H9 (cell line): ENCODE results near the gene MBD2. TPM values are rescaled to one million over a fixed set of nuclear protein-coding genes. Genes with fewer than 3 reads are reported as not detected.

Experiments used
- DNase-seq: peaks from one replicate; pipeline ENCODE4 v3.0.0-alpha.2; 2017
- H2AFZ ChIP-seq: one replicate; pipeline ENCODE4 v1.6.1; 2013; ENCODE audit warnings: mild to moderate bottlenecking, low read length, control low read depth, moderate library complexity
- H2AK5ac ChIP-seq: 2 replicates; pipeline ENCODE4 v1.6.1; 2013; ENCODE audit warnings: low read length, control low read depth, mixed read lengths; ENCODE audit not compliant: insufficient read length
- H2BK120ac ChIP-seq: one replicate; pipeline ENCODE4 v1.6.1; 2013; ENCODE audit warnings: low read depth, mild to moderate bottlenecking, low read length, control low read depth, inconsistent platforms; ENCODE audit not compliant: poor library complexity, severe bottlenecking
- H2BK12ac ChIP-seq: 2 replicates; pipeline ENCODE4 v1.6.1; 2013; ENCODE audit warnings: low read length, control low read depth, mixed read lengths, low read depth; ENCODE audit not compliant: insufficient read length
- H2BK15ac ChIP-seq: 2 replicates; pipeline ENCODE4 v1.6.1; 2013; ENCODE audit warnings: low read depth, low read length, control low read depth
- H2BK20ac ChIP-seq: one replicate; pipeline ENCODE4 v1.6.1; 2013; ENCODE audit warnings: low read depth, mild to moderate bottlenecking, low read length, control low read depth, inconsistent platforms; ENCODE audit not compliant: poor library complexity, severe bottlenecking
- H2BK5ac ChIP-seq: 2 replicates; pipeline ENCODE4 v1.6.1; 2013; ENCODE audit warnings: low read length, control low read depth, mixed read lengths; ENCODE audit not compliant: insufficient read length
- H3K14ac ChIP-seq: 2 replicates; pipeline ENCODE4 v1.6.1; 2013; ENCODE audit warnings: low read length, control low read depth; ENCODE audit not compliant: insufficient read depth
- H3K18ac ChIP-seq: 2 replicates; pipeline ENCODE4 v1.6.1; 2013; ENCODE audit warnings: low read depth, mild to moderate bottlenecking, mixed read lengths, low read length, control low read depth; ENCODE audit not compliant: insufficient read length
- H3K23ac ChIP-seq: 2 replicates; pipeline ENCODE4 v1.6.1; 2013; ENCODE audit warnings: low read length, control low read depth, mixed read lengths, low read depth; ENCODE audit not compliant: insufficient read length
- H3K23me2 ChIP-seq: 2 replicates; pipeline ENCODE4 v1.6.1; 2013; ENCODE audit warnings: low read depth, mild to moderate bottlenecking, mixed read lengths, low read length, control low read depth; ENCODE audit not compliant: insufficient read length, poor library complexity, severe bottlenecking
- H3K27ac ChIP-seq: 2 replicates; pipeline ENCODE4 v1.5.1; 2013; ENCODE audit warnings: low read length, control low read depth, mixed read lengths, low read depth; ENCODE audit not compliant: insufficient read length
- H3K27me3 ChIP-seq: 2 replicates; pipeline ENCODE4 v1.6.1; 2013; ENCODE audit warnings: low read length, control low read depth, inconsistent platforms; ENCODE audit not compliant: insufficient read depth
- H3K4ac ChIP-seq: 2 replicates; pipeline ENCODE4 v1.6.1; 2013; ENCODE audit warnings: low read depth, mild to moderate bottlenecking, control low read depth, inconsistent platforms, low read length, moderate library complexity
- H3K4me1 ChIP-seq: 2 replicates; pipeline ENCODE4 v1.6.1; 2013; ENCODE audit warnings: low read length, control low read depth, inconsistent platforms; ENCODE audit not compliant: insufficient read depth
- H3K4me2 ChIP-seq: 2 replicates; pipeline ENCODE4 v1.6.1; 2013; ENCODE audit warnings: low read length, control low read depth, mixed read lengths; ENCODE audit not compliant: insufficient read length, insufficient read depth
- H3K56ac ChIP-seq: 2 replicates; pipeline ENCODE4 v1.6.1; 2013; ENCODE audit warnings: low read depth, mild to moderate bottlenecking, mixed read lengths, low read length, control low read depth; ENCODE audit not compliant: insufficient read length
- H3K79me1 ChIP-seq: 2 replicates; pipeline ENCODE4 v1.6.1; 2013; ENCODE audit warnings: low read depth, mild to moderate bottlenecking, moderate library complexity, low read length, control low read depth, inconsistent platforms; ENCODE audit not compliant: insufficient read depth, poor library complexity, severe bottlenecking
- H3K79me2 ChIP-seq: 2 replicates; pipeline ENCODE4 v1.6.1; 2013; ENCODE audit warnings: low read length, control low read depth, inconsistent platforms; ENCODE audit not compliant: insufficient read depth
- H3K9ac ChIP-seq: 2 replicates; pipeline ENCODE4 v1.6.1; 2013; ENCODE audit warnings: low read length, control low read depth, mixed read lengths; ENCODE audit not compliant: insufficient read length; ENCODE audit errors: extremely low read depth
- H3K9me3 ChIP-seq: one replicate; pipeline ENCODE4 v1.6.1; 2013; ENCODE audit warnings: low read depth, low read length, inconsistent platforms; ENCODE audit not compliant: control insufficient read depth
- H3T11ph ChIP-seq: one replicate; pipeline ENCODE4 v1.6.1; 2013; ENCODE audit warnings: mild to moderate bottlenecking, low read length, control low read depth, inconsistent platforms
- H4K20me1 ChIP-seq: one replicate; pipeline ENCODE4 v1.6.1; 2013; ENCODE audit not compliant: control insufficient read depth, insufficient read length, insufficient read depth
- H4K5ac ChIP-seq: 2 replicates; pipeline ENCODE4 v1.6.1; 2013; ENCODE audit warnings: low read depth, mild to moderate bottlenecking, mixed read lengths, low read length, control low read depth; ENCODE audit not compliant: insufficient read length
- H4K8ac ChIP-seq: replicated peaks from 2 replicates; pipeline ENCODE4 v1.6.1; 2013; ENCODE audit warnings: low read length, control low read depth, mixed read lengths, low read depth; ENCODE audit not compliant: insufficient read length
- H4K91ac ChIP-seq: 2 replicates; pipeline ENCODE4 v1.6.1; 2013; ENCODE audit warnings: low read depth, mild to moderate bottlenecking, moderate library complexity, mixed read lengths, low read length, control low read depth; ENCODE audit not compliant: insufficient read length
- H3K27ac Mint-ChIP-seq, 3 experiments: 2 replicates in 2 of 3; 3 replicates in 1 of 3; pipeline ENCODE4 v1.8.0; 2020 to 2021; ENCODE audit warnings: mixed read lengths in 3 of 3, mild to moderate bottlenecking in 1 of 3, moderate library complexity in 1 of 3
- H3K27me3 Mint-ChIP-seq: 2 replicates; pipeline ENCODE4 v1.8.0; 2021; ENCODE audit warnings: low read depth, mild to moderate bottlenecking, moderate library complexity, mixed read lengths
- H3K36me3 Mint-ChIP-seq, 3 experiments: 2 replicates in 2 of 3; 3 replicates in 1 of 3; pipeline ENCODE4 v1.8.0; 2020 to 2021; ENCODE audit warnings: low read depth in 3 of 3, mixed read lengths in 3 of 3; ENCODE audit not compliant: insufficient read depth in 1 of 3
- H3K4me1 Mint-ChIP-seq, 2 experiments: 2 replicates each; pipeline ENCODE4 v1.8.0; 2020; ENCODE audit warnings: mixed read lengths in 2 of 2
- H3K4me3 Mint-ChIP-seq, 2 experiments: 2 replicates in 1 of 2; 3 replicates in 1 of 2; pipeline ENCODE4 v1.8.0; 2020 to 2021; ENCODE audit warnings: mild to moderate bottlenecking in 2 of 2, mixed read lengths in 2 of 2, moderate library complexity in 1 of 2
- H3K9me3 Mint-ChIP-seq, 2 experiments: 2 replicates in 1 of 2; 3 replicates in 1 of 2; pipeline ENCODE4 v1.8.0; 2020; ENCODE audit warnings: mild to moderate bottlenecking in 2 of 2, mixed read lengths in 2 of 2, moderate library complexity in 1 of 2
- WGBS: extraction: QIAGEN DNeasy Blood & Tissue Kit; methylation state at CpG from one replicate; pipeline ENCODE4 v1.1.7; 2013; ENCODE audit warnings: missing lambda C conversion rate, low lambda C conversion rate, mixed read lengths; ENCODE audit not compliant: insufficient read length; ENCODE audit errors: extremely low coverage; 5-methylcytosine and 5-hydroxymethylcytosine counted together
- total RNA-seq: library from RNA; stranded (reverse); gene quantifications from 2 replicates; pipeline ENCODE4 v1.2.1, GENCODE V29; 2021
- TF ChIP-seq, protein P1 (sequence below): fragments of 200-600 bp; sonication (generic); conservative IDR thresholded peaks from 3 replicates; pipeline ENCODE4 v1.8.0; 2021; ENCODE audit warnings: antibody characterized with exemption, mild to moderate bottlenecking

The MBD2 gene
- total RNA-seq, 1 experiment from 2014 or later = 34.0 TPM

GRCh38 chr18:54268751-54269150, 44.3 kb upstream of the MBD2 start:
- H4K91ac ChIP-seq = no peak overlapping the region
- no peak for DNase-seq
- H2BK120ac ChIP-seq = no peak overlapping the region
- H3K9me3 ChIP-seq = no peaks in the 10 kb centered on the region
- H4K5ac ChIP-seq = no peak overlapping the region
- no peaks in the 10 kb centered on the region for H3K27me3 ChIP-seq
- no peak overlapping the region for H2BK12ac ChIP-seq
- no peak overlapping the region for H3K14ac ChIP-seq
- no peak overlapping the region for H3K23ac ChIP-seq
- H3K4me2 ChIP-seq = peak overlapping the region; percentile 72
- no peaks in the 10 kb centered on the region for H3K4me1 ChIP-seq
- H3K9ac ChIP-seq = no peak overlapping the region
- Mint-ChIP-seq H3K36me3 (peaks cover 0 to 9% (median 0%) of the 10 kb centered on the region in 3 experiments; a peak in 4 of 7 replicates), H3K4me1 (peaks cover 15 to 19% of the 10 kb centered on the region in 2 experiments), H3K27ac (peak overlapping the region; percentile 44 to 99 (median 97); a peak in 4 of 7 replicates), H3K4me3 (peak overlapping the region; percentile 81 to 91), H3K9me3 (peaks cover 0 to 3% of the 10 kb centered on the region in 2 experiments; a peak in 1 of 5 replicates), H3K27me3 (no peaks in the 10 kb centered on the region)
- WGBS = no CpG with 5 or more reads among the region's 6 CpGs
- TF ChIP-seq, protein P1, sequence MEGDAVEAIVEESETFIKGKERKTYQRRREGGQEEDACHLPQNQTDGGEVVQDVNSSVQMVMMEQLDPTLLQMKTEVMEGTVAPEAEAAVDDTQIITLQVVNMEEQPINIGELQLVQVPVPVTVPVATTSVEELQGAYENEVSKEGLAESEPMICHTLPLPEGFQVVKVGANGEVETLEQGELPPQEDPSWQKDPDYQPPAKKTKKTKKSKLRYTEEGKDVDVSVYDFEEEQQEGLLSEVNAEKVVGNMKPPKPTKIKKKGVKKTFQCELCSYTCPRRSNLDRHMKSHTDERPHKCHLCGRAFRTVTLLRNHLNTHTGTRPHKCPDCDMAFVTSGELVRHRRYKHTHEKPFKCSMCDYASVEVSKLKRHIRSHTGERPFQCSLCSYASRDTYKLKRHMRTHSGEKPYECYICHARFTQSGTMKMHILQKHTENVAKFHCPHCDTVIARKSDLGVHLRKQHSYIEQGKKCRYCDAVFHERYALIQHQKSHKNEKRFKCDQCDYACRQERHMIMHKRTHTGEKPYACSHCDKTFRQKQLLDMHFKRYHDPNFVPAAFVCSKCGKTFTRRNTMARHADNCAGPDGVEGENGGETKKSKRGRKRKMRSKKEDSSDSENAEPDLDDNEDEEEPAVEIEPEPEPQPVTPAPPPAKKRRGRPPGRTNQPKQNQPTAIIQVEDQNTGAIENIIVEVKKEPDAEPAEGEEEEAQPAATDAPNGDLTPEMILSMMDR = no peak
- H3K79me1 ChIP-seq = no peaks in the 10 kb centered on the region
- no peak overlapping the region for H3K27ac ChIP-seq
- H3K56ac ChIP-seq = no peak overlapping the region
- H4K8ac ChIP-seq = no peak overlapping the region
- H2AFZ ChIP-seq = no peak overlapping the region
- no peaks in the 10 kb centered on the region; the same call in 1 of the 2 replicates for H3K79me2 ChIP-seq
- H2BK15ac ChIP-seq = no peak overlapping the region
- peaks cover 7% of the 10 kb centered on the region for H3K23me2 ChIP-seq
- no peak overlapping the region for H3K18ac ChIP-seq
- H2BK20ac ChIP-seq = no peak overlapping the region
- H2AK5ac ChIP-seq = no peak overlapping the region
- no peak overlapping the region; the same call in 1 of the 2 replicates for H3K4ac ChIP-seq
- H2BK5ac ChIP-seq = no peak overlapping the region
- H3T11ph ChIP-seq = no peak overlapping the region
- no peaks in the 10 kb centered on the region for H4K20me1 ChIP-seq
